GM12865 (cell line): ENCODE results near the gene NTRK2.

Experiments used
- DNase-seq: peaks from one replicate; pipeline ENCODE4 v3.0.0; 2010; ENCODE audit warnings: low read depth
- H3K4me3 ChIP-seq: 2 replicates; pipeline ENCODE4 v1.5.1; 2011; ENCODE audit warnings: mild to moderate bottlenecking, low read depth, low read length, control low read depth
- CTCF ChIP-seq: IDR thresholded peaks from 2 replicates; pipeline ENCODE4 v1.5.1; 2011; ENCODE audit warnings: low read length, control low read depth, low read depth, inconsistent platforms; ENCODE audit not compliant: insufficient read depth; ENCODE audit errors: missing control alignments

Gene NTRK2

GRCh38 chr9:84928419-84928818 is 258.9 kb downstream of the NTRK2 start:
- H3K4me3 ChIP-seq, result no peak overlapping the region
- DNase-seq, result no peak
- no peak for TF ChIP-seq CTCF

DNA sequence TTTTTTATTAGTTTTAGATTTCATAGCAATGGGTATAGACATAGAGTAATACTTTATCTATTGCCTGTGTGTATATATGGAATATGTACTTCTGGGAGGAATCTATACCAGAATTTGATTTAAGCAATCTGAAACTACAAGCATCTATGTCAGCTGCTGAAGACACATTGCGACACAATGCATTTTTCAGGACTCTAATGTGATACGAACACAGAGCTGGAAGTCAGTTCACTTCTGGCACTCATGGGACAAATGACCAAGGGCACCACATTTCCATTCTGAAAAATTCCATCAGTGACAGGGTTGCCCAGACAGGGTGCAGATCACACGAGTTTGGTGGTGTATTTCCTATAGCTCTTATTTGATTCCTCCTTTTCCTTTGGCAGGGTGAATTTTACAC is 259.5 kb downstream of the NTRK2 start:
- DNase-seq, result no peak
- no peak overlapping the region for H3K4me3 ChIP-seq
- TF ChIP-seq CTCF, result no peak

- TF ChIP-seq CTCF, result no peak
- DNase-seq, result no peak
- no peak overlapping the region for H3K4me3 ChIP-seq
Measured at GRCh38 chr9:84932915-84933527, 263.5 kb downstream of the NTRK2 start.

DNA sequence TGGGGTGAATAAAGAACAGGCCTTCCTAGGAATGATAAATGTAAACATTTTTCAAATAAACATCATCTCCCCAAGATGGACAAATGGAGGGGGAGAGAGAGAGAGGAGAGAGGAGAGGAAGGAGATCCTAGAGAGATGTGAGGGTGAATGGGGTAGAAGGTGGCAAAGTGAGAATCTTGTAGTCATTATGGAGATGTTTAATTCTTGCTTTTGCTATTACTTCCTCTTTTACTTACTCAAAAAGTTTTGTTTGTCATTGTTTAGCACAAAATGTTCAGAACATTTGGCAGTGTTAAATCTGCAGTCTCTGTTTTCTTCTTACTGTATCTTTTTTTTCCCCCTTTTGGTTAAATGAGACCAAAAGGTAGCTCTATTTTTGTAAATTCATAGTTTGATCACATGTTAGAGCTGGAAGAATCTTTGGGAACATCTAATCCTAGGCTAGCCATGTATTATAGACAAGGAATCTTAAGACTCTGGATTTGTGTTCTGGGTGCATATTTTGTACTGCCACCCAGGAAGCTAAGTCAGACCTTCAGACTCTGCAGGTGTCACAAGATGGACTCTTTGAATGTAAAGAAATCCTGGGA is 266.1 kb downstream of the NTRK2 start:
- TF ChIP-seq CTCF, result no peak
- no peak overlapping the region for H3K4me3 ChIP-seq
- DNase-seq, result no peak

DNA sequence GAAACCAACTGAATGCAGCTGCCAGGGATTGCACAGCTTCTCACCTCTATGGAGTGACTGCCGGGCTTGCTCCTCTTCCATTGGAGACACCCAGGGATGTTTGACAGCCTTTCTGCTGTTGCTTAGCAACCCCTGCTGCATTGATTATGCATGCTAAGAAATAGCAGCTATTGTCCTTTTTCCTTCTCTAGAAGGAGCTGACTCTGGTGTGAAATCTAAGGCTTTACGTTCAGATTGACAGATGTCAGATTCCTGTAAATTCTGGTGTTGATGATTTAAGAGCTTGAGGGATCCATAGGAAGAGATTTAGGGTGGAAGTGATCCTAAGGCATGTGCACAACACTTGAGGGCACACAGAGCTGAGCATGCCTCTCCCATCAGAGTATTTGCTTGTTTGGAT is 267.7 kb downstream of the NTRK2 start:
- DNase-seq, result no peak
- no peak overlapping the region for H3K4me3 ChIP-seq
- no peak for TF ChIP-seq CTCF

GRCh38 chr9:84937581-84937980 is 268.1 kb downstream of the NTRK2 start:
- TF ChIP-seq CTCF, result no peak
- no peak for DNase-seq
- H3K4me3 ChIP-seq, result no peak overlapping the region

- TF ChIP-seq CTCF, result no peak
- DNase-seq, result no peak
- no peak overlapping the region for H3K4me3 ChIP-seq
Measured at GRCh38 chr9:84939774-84940173, 270.2 kb downstream of the NTRK2 start.
